Hepatocyte (in vitro differentiated cells): ENCODE measurements around the gene MAP7.

ENCODE experiments used
- EZH2 ChIP-seq: fragments of 200-600 bp; sonication (generic); IDR thresholded peaks from 2 replicates; pipeline ENCODE4 v1.6.1; 2016; ENCODE audit warnings: antibody characterized with exemption, mild to moderate bottlenecking, borderline replicate concordance
- EZH2phosphoT487 ChIP-seq: fragments of 200-600 bp; sonication (generic); IDR thresholded peaks from one replicate; pipeline ENCODE4 v1.6.1; 2018; ENCODE audit warnings: antibody characterized with exemption, mild to moderate bottlenecking, low read depth, moderate library complexity; ENCODE audit not compliant: unreplicated experiment, severe bottlenecking
- TF ChIP-seq, protein P1 (sequence below): fragments of 200-600 bp; sonication (generic); IDR thresholded peaks from 2 replicates; pipeline ENCODE4 v1.5.1; 2016; ENCODE audit warnings: antibody characterized with exemption, mild to moderate bottlenecking; ENCODE audit not compliant: poor library complexity

DNA sequence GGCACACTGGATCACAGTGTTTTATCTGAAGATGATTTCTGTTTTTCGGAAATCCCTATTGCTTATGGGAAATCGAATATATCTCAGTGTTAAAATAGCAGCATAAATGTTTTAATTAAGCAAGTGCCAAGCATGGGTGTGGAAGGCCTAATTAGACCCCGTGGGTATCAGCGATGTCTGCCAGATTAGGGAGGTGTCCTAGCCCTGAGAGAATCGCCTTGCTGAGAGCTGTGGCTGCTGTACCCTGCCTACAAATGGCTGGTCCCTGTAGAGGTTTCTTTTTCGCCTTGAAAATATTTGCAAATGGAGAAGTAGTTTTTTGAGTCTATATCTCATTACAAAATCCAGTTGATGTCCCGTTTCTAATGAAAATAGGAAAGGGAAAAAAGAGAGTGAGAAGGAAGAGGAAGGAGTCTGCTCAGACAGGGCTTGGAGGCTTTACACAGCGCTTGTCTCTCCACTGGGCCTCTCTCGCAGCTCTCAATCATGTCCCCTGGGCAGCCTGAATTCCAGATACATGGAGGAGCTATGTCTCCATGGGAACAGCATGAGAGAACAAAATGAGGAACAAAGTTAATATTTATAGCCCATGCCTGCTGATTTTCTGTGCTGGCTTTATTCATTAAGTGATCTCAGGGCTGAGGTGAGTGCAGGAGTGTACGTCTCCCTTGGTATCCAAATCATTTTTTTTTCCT, 225.4 kb downstream of the MAP7 start:
- TF ChIP-seq, protein P1, sequence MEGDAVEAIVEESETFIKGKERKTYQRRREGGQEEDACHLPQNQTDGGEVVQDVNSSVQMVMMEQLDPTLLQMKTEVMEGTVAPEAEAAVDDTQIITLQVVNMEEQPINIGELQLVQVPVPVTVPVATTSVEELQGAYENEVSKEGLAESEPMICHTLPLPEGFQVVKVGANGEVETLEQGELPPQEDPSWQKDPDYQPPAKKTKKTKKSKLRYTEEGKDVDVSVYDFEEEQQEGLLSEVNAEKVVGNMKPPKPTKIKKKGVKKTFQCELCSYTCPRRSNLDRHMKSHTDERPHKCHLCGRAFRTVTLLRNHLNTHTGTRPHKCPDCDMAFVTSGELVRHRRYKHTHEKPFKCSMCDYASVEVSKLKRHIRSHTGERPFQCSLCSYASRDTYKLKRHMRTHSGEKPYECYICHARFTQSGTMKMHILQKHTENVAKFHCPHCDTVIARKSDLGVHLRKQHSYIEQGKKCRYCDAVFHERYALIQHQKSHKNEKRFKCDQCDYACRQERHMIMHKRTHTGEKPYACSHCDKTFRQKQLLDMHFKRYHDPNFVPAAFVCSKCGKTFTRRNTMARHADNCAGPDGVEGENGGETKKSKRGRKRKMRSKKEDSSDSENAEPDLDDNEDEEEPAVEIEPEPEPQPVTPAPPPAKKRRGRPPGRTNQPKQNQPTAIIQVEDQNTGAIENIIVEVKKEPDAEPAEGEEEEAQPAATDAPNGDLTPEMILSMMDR, result no peak
- TF ChIP-seq EZH2 (no peak), EZH2phosphoT487 (no peak)
